Effector memory CD8-positive, alpha-beta T cell (primary cell): Measurements from ENCODE around the gene HOXD10.

Source experiments
- ATAC-seq: fragments of 150-1000 bp; cut with Tn5 transposase; replicated peaks from 2 replicates; pipeline ENCODE4 v1.10.0; 2021; ENCODE audit warnings: mild to moderate bottlenecking, moderate library complexity
- DNase-seq, 3 experiments: peaks; one replicate each; pipeline ENCODE4 v3.0.0; 2021
- H3K27ac Mint-ChIP-seq, 2 donors: one replicate each; pipeline ENCODE4 v1.8.0; 2022; ENCODE audit warnings: mild to moderate bottlenecking in 2 of 2, mixed read lengths in 2 of 2, moderate library complexity in 2 of 2
- H3K27me3 Mint-ChIP-seq, 2 donors: one replicate each; pipeline ENCODE4 v1.8.0; 2022; ENCODE audit warnings: mixed read lengths in 2 of 2
- H3K36me3 Mint-ChIP-seq: one replicate; pipeline ENCODE4 v1.8.0; 2022; ENCODE audit warnings: mild to moderate bottlenecking, moderate library complexity, mixed read lengths; ENCODE audit not compliant: insufficient read depth
- H3K4me1 Mint-ChIP-seq, 2 donors: one replicate each; pipeline ENCODE4 v1.8.0; 2022; ENCODE audit warnings: low read depth in 2 of 2, mixed read lengths in 2 of 2
- H3K4me3 Mint-ChIP-seq, 2 donors: one replicate each; pipeline ENCODE4 v1.8.0; 2022; ENCODE audit warnings: mild to moderate bottlenecking in 2 of 2, mixed read lengths in 2 of 2, moderate library complexity in 2 of 2
- H3K9me3 Mint-ChIP-seq, 2 donors: one replicate each; pipeline ENCODE4 v1.8.0; 2022; ENCODE audit warnings: mixed read lengths in 2 of 2

Gene HOXD10

GRCh38 chr2:176094349-176094748 lies 22.2 kb upstream of the HOXD10 start:
- peaks cover 88 to 96% of the 10 kb centered on the region in 2 donors for H3K27me3 Mint-ChIP-seq
- no peaks in the 10 kb centered on the region for H3K9me3 Mint-ChIP-seq
- ATAC-seq: no peak
- DNase-seq: no peak
- peaks cover 29% of the 10 kb centered on the region for H3K36me3 Mint-ChIP-seq
- no peak overlapping the region for H3K27ac Mint-ChIP-seq
- peaks cover 23 to 26% of the 10 kb centered on the region in 2 donors for H3K4me1 Mint-ChIP-seq
- H3K4me3 Mint-ChIP-seq: no peak overlapping the region

GRCh38 chr2:176095421-176095820 lies 21.2 kb upstream of the HOXD10 start:
- ATAC-seq: no peak
- Mint-ChIP-seq H3K27me3 (peaks cover 88 to 96% of the 10 kb centered on the region in 2 donors), H3K4me1 (peaks cover 23 to 26% of the 10 kb centered on the region in 2 donors), H3K4me3 (no peak overlapping the region), H3K27ac (no peak overlapping the region), H3K36me3 (peaks cover 34% of the 10 kb centered on the region), H3K9me3 (no peaks in the 10 kb centered on the region)
- DNase-seq: no peak

- Mint-ChIP-seq H3K4me3 (peak overlapping the region; percentile 74 to 79), H3K27me3 (peaks cover 86 to 96% of the 10 kb centered on the region in 2 donors), H3K9me3 (no peaks in the 10 kb centered on the region), H3K27ac (no peak overlapping the region), H3K36me3 (peaks cover 38% of the 10 kb centered on the region), H3K4me1 (peaks cover 23 to 26% of the 10 kb centered on the region in 2 donors)
- DNase-seq (no peak), ATAC-seq (peak; percentile 17)
Measured at GRCh38 chr2:176096243-176096985, 20.2 kb upstream of the HOXD10 start.

DNA sequence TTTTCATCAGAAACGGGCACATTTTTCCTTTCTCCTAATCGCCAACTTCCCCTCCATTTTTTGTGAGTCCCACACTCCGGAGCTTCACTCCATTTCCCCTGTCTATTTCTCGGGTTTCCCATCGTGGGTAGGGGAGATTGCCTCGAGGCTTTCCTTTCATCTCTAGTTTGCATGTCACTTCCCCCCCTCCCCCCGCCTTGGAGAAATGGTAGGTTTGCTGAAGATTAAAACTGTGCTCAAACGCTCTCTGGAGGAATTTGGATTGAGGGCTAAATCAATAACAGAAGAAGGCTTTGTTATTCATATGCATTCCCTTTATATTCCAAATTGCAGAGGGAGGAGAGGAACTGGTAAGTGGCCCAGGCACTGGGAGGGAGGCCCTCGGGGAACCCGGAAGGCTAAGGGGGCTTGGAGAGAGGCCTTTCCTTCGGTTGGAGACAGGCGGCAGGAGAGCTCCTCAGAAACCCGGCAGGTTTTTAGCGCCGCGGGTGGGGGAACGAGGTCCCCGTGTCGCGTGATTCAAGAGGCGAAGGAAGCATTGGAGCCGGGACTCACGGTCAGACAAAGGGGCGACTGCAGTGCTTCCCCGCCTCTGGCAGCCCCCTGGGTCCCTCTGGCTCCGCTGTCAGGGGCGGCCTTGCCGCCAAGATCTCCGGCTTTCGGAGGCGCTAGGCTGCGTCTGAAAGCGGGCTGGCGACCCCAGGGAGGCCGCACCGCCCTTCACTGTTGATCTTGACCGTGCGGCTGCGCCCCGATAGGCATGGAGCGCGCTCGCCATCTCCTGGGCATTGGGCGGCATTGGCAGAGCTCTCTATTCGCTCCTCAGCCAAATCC lies 19.4 kb upstream of the HOXD10 start:
- peaks cover 19 to 21% of the 10 kb centered on the region in 2 donors for H3K4me1 Mint-ChIP-seq
- DNase-seq (peak; percentile 49 to 54 (median 51)), ATAC-seq (peak; percentile 85)
- H3K4me3 Mint-ChIP-seq: peak overlapping the region; percentile 74 to 79
- H3K9me3 Mint-ChIP-seq: no peaks in the 10 kb centered on the region
- H3K27ac Mint-ChIP-seq: peak overlapping the region; percentile 4 to 32
- peaks cover 86 to 96% of the 10 kb centered on the region in 2 donors for H3K27me3 Mint-ChIP-seq
- H3K36me3 Mint-ChIP-seq: peaks cover 30% of the 10 kb centered on the region

DNA sequence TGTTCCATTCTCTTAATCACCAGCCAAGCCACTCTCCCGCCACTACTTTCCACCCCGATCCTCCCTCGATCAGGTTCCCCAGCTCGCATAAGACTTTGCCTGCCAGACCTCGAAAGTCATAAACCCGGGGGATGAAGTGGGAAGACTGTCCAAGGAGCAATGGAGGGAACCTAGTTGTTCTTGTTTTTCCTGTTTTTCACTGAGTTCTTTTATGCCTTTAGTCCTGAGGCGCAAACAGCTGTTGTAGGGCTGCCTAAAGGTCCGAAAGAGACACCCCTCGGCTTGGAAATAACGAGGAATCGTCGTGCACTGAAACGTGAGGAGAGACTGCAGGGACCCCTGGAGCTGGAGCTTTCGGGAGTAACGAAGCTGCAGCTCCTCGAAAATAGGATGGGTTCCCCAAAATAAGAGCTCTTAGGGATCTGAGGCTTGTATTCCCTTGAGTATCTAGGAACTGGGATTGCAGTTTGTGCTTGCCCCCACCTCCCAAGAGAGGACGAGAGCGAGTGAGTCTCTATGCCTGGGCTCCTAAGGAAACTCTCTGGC lies 18.7 kb upstream of the HOXD10 start:
- Mint-ChIP-seq H3K4me3 (peak overlapping the region; percentile 74 to 79), H3K9me3 (no peaks in the 10 kb centered on the region), H3K27me3 (peaks cover 92 to 99% of the 10 kb centered on the region in 2 donors), H3K4me1 (peaks cover 19 to 21% of the 10 kb centered on the region in 2 donors), H3K27ac (peak overlapping the region; percentile 4 to 32), H3K36me3 (peaks cover 30% of the 10 kb centered on the region)
- ATAC-seq (no peak), DNase-seq (no peak)

DNA sequence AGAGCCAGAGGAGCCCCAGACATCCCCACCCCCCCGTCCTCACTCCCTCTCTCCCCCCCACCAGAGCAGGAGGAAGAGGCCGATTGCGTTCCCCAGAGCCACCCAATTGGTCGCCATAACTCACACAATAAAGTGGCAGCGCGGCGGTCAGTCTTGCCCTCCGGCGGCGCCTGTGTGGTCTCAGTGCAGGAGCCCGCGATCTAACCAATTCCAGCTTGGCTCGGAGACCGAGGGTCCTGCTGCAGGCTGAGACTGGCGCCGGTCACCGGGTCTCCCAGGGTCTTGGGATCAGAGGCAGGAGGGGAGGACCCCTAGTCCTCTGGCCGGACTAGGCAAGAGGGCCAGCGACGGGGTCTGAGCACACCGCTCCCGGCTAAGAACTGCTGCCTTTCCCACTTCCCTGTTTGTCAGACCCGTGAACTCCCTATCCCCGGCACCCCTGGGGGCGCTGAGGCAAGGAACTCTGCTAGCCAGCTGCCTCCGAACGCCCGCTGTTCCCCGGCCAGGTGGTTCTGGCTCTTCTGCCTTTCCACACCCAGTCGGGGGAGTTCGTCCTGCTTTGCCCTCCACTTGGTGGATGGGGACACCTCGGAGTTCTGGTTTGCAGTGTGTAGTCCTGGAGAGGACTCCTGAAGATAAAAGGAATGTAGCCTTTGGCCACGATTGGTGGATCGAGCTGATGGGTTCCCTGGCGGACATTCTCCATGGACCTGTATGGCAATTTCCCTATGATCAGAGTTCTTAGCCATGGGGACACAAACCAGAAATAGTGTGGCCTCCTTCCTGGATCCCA lies 18.0 kb upstream of the HOXD10 start:
- Mint-ChIP-seq H3K4me1 (peaks cover 15% of the 10 kb centered on the region in 2 donors), H3K27me3 (peaks cover 93 to 99% of the 10 kb centered on the region in 2 donors), H3K4me3 (no peak overlapping the region), H3K27ac (no peak overlapping the region), H3K36me3 (peaks cover 24% of the 10 kb centered on the region), H3K9me3 (no peaks in the 10 kb centered on the region)
- no peak for ATAC-seq
- no peak for DNase-seq

- no peaks in the 10 kb centered on the region for H3K9me3 Mint-ChIP-seq
- peaks cover 15 to 19% of the 10 kb centered on the region in 2 donors for H3K4me1 Mint-ChIP-seq
- no peak for ATAC-seq
- peaks cover 24% of the 10 kb centered on the region for H3K36me3 Mint-ChIP-seq
- H3K4me3 Mint-ChIP-seq: no peak overlapping the region
- peaks cover 92 to 99% of the 10 kb centered on the region in 2 donors for H3K27me3 Mint-ChIP-seq
- no peak for DNase-seq
- no peak overlapping the region for H3K27ac Mint-ChIP-seq
Measured at GRCh38 chr2:176099159-176099727, 17.3 kb upstream of the HOXD10 start.

GRCh38 chr2:176099728-176100546 lies 16.6 kb upstream of the HOXD10 start, which contains the start of gene HOXD12:
HOXD12 (plus strand) TSS chr2:176099795; CDS start chr2:176099802, 7 bp downstream.
- peaks cover 15 to 24% of the 10 kb centered on the region in 2 donors for H3K4me1 Mint-ChIP-seq
- H3K9me3 Mint-ChIP-seq: no peaks in the 10 kb centered on the region
- peaks cover 92 to 99% of the 10 kb centered on the region in 2 donors for H3K27me3 Mint-ChIP-seq
- no peak within 1 kb of the TSS for H3K27ac Mint-ChIP-seq
- no peak within 1 kb of the TSS for H3K4me3 Mint-ChIP-seq
- DNase-seq (no peak), ATAC-seq (no peak)
- peaks cover 31% of the 10 kb centered on the region for H3K36me3 Mint-ChIP-seq

GRCh38 chr2:176100547-176101140 lies 15.9 kb upstream of the HOXD10 start:
- H3K4me1 Mint-ChIP-seq: peaks cover 15 to 30% of the 10 kb centered on the region in 2 donors
- no peak for ATAC-seq
- H3K9me3 Mint-ChIP-seq: no peaks in the 10 kb centered on the region
- peaks cover 92 to 99% of the 10 kb centered on the region in 2 donors for H3K27me3 Mint-ChIP-seq
- DNase-seq: no peak
- H3K4me3 Mint-ChIP-seq: no peak overlapping the region
- peaks cover 35% of the 10 kb centered on the region for H3K36me3 Mint-ChIP-seq
- H3K27ac Mint-ChIP-seq: no peak overlapping the region

DNA sequence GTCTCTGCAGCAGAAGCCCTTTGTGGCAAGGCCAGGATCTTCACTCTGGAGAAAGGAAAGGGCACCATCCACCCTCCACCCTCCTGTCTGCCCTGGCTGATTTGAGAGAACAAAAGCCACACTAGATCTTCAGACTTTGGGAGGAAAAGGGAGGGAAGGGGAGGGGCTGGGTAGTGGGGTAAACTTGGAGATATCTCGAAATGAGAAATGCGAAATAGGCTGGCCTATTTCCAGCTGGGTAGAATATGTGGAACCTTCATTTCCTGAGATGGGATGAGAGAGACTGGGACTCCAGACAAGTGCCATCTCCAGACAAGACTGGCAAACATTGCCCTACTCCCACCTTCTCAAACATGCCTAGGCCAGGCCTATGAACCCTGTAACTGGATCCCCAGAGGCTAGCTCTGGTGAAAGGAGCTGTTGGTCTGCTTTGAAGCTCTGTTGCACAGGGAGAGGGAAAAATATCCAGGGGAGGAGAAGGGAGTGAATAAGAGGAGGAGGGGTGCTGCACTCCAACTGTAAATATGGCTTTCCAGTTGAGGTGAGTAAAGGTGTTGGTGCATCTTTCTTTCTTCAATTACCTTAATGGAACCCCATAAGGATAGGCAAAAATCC lies 15.3 kb upstream of the HOXD10 start:
- peaks cover 42% of the 10 kb centered on the region for H3K36me3 Mint-ChIP-seq
- H3K27me3 Mint-ChIP-seq: peaks cover 94 to 100% of the 10 kb centered on the region in 2 donors
- ATAC-seq: no peak
- no peaks in the 10 kb centered on the region for H3K9me3 Mint-ChIP-seq
- H3K4me1 Mint-ChIP-seq: peaks cover 20 to 36% of the 10 kb centered on the region in 2 donors
- no peak overlapping the region for H3K27ac Mint-ChIP-seq
- no peak overlapping the region for H3K4me3 Mint-ChIP-seq
- DNase-seq: no peak

DNA sequence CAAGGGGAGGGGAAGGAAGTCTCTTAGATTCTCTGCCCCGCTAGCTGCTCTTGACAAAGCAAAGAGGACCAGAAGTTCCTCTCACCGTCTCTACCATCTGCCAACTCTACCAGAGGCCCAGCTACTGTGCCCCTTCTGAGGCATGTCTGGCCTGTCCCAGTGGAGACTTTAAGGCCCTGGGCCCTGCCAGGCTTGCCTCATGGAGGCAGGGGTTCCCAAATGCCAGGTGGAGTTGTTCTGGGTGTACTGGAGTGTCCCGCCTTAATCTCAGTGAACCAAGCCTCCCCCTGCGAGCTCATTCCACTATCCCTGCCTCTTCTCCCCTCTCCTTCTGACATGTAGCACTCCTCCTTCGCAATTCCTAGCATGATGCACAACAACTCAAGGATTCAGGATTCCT lies 14.7 kb upstream of the HOXD10 start:
- Mint-ChIP-seq H3K27me3 (peaks cover 91 to 100% of the 10 kb centered on the region in 2 donors), H3K9me3 (no peaks in the 10 kb centered on the region), H3K4me1 (peaks cover 17 to 33% of the 10 kb centered on the region in 2 donors), H3K27ac (no peak overlapping the region), H3K36me3 (peaks cover 42% of the 10 kb centered on the region), H3K4me3 (no peak overlapping the region)
- ATAC-seq: no peak
- no peak for DNase-seq
